Astrocyte (in vitro differentiated cells and primary cell): ENCODE data around the gene TMEM233. TPM values are rescaled to one million over a fixed set of nuclear protein-coding genes. Genes with fewer than 3 reads are reported as not detected.

Experiments used
- DNase-seq: peaks from one replicate; pipeline ENCODE4 v3.0.0-alpha.2; 2010; ENCODE audit warnings: low read depth
- FAIRE-seq: peaks from 2 replicates; lab custom pipeline; 2011; peaks lifted over from hg19 to GRCh38; lab: Jason Lieb, UNC
- H2AFZ ChIP-seq: 2 replicates; pipeline ENCODE4 v1.6.0; 2012; ENCODE audit warnings: low read depth, low read length, inconsistent platforms
- H3K27ac ChIP-seq: 2 replicates; pipeline ENCODE4 v1.5.1; 2011; ENCODE audit warnings: low read depth, low read length, inconsistent platforms
- H3K27me3 ChIP-seq: 2 replicates; pipeline ENCODE4 v1.6.0; 2011; ENCODE audit warnings: low read length, inconsistent platforms; ENCODE audit not compliant: insufficient read depth
- H3K36me3 ChIP-seq: 2 replicates; pipeline ENCODE4 v1.5.1; 2011; ENCODE audit warnings: low read length, inconsistent platforms; ENCODE audit not compliant: insufficient read depth
- H3K4me1 ChIP-seq: 2 replicates; pipeline ENCODE4 v1.5.1; 2011; ENCODE audit warnings: low read length, inconsistent platforms; ENCODE audit not compliant: insufficient read depth
- H3K4me2 ChIP-seq: 2 replicates; pipeline ENCODE4 v1.6.0; 2012; ENCODE audit warnings: low read length, inconsistent platforms
- H3K4me3 ChIP-seq: 2 replicates; pipeline ENCODE4 v1.5.1; 2011; ENCODE audit warnings: low read depth, mild to moderate bottlenecking, low read length, inconsistent platforms; ENCODE audit not compliant: insufficient read depth
- H3K79me2 ChIP-seq: 2 replicates; pipeline ENCODE4 v1.6.0; 2012; ENCODE audit warnings: mild to moderate bottlenecking, low read length, inconsistent platforms; ENCODE audit not compliant: insufficient read depth
- H3K9ac ChIP-seq: 2 replicates; pipeline ENCODE4 v1.6.0; 2012; ENCODE audit warnings: mild to moderate bottlenecking, low read length, inconsistent platforms
- H3K9me3 ChIP-seq: 2 replicates; pipeline ENCODE4 v1.5.1; 2012; ENCODE audit warnings: low read depth, mild to moderate bottlenecking, low read length, inconsistent platforms; ENCODE audit not compliant: insufficient read depth
- H4K20me1 ChIP-seq: 2 replicates; pipeline ENCODE4 v1.6.0; 2012; ENCODE audit warnings: low read length, inconsistent platforms; ENCODE audit not compliant: insufficient read depth
- H3K27ac Mint-ChIP-seq: one replicate; pipeline ENCODE4 v1.8.0; 2021; ENCODE audit warnings: mild to moderate bottlenecking, mixed read lengths; ENCODE audit not compliant: unreplicated experiment
- H3K27me3 Mint-ChIP-seq: one replicate; pipeline ENCODE4 v1.8.0; 2021; ENCODE audit warnings: low read depth, mixed read lengths; ENCODE audit not compliant: unreplicated experiment
- H3K36me3 Mint-ChIP-seq: one replicate; pipeline ENCODE4 v1.8.0; 2021; ENCODE audit warnings: low read depth, mixed read lengths; ENCODE audit not compliant: unreplicated experiment
- H3K4me1 Mint-ChIP-seq: one replicate; pipeline ENCODE4 v1.8.0; 2021; ENCODE audit warnings: low read depth, mixed read lengths; ENCODE audit not compliant: unreplicated experiment
- H3K4me3 Mint-ChIP-seq: one replicate; pipeline ENCODE4 v1.8.0; 2021; ENCODE audit warnings: mild to moderate bottlenecking, moderate library complexity, mixed read lengths; ENCODE audit not compliant: unreplicated experiment
- H3K9me3 Mint-ChIP-seq: one replicate; pipeline ENCODE4 v1.8.0; 2021; ENCODE audit warnings: mild to moderate bottlenecking, mixed read lengths; ENCODE audit not compliant: unreplicated experiment
- CTCF ChIP-seq: IDR thresholded peaks from 2 replicates; pipeline ENCODE4 v1.5.1; 2011; ENCODE audit warnings: low read depth, mild to moderate bottlenecking, inconsistent platforms, low read length, moderate library complexity; ENCODE audit not compliant: insufficient read depth
- EZH2 ChIP-seq: IDR thresholded peaks from 2 replicates; pipeline ENCODE4 v1.6.1; 2012; ENCODE audit warnings: mild to moderate bottlenecking, low read length, inconsistent platforms; ENCODE audit not compliant: insufficient read depth
- total RNA-seq: library from RNA; stranded (reverse); gene quantifications from 2 replicates; pipeline ENCODE4 v1.2.1, GENCODE V29; 2021

Gene TMEM233
- total RNA-seq, 1 donor from 2014 or later, result not detected

GRCh38 chr12:119546340-119546739, 47.2 kb upstream of the TMEM233 start:
- H3K4me3 ChIP-seq, result no peak overlapping the region
- peaks cover 47% of the 10 kb centered on the region for H3K27me3 Mint-ChIP-seq
- no peaks in the 10 kb centered on the region for H3K4me1 ChIP-seq
- no peaks in the 10 kb centered on the region for H4K20me1 ChIP-seq
- no peaks in the 10 kb centered on the region for H3K36me3 ChIP-seq
- H3K79me2 ChIP-seq, result no peaks in the 10 kb centered on the region
- DNase-seq (no peak), FAIRE-seq (no peak)
- H3K9me3 ChIP-seq, result no peaks in the 10 kb centered on the region
- no peaks in the 10 kb centered on the region for H3K36me3 Mint-ChIP-seq
- TF ChIP-seq CTCF (no peak), EZH2 (no peak)
- H2AFZ ChIP-seq, result no peak overlapping the region
- H3K9ac ChIP-seq, result no peak overlapping the region
- H3K4me1 Mint-ChIP-seq, result no peaks in the 10 kb centered on the region
- no peaks in the 10 kb centered on the region for H3K27me3 ChIP-seq
- H3K9me3 Mint-ChIP-seq, result no peaks in the 10 kb centered on the region
- H3K4me3 Mint-ChIP-seq, result no peak overlapping the region
- H3K4me2 ChIP-seq, result no peak overlapping the region
- no peak overlapping the region for H3K27ac ChIP-seq
- H3K27ac Mint-ChIP-seq, result no peak overlapping the region

GRCh38 chr12:119547001-119547400, 46.6 kb upstream of the TMEM233 start:
- no peak overlapping the region for H3K4me3 ChIP-seq
- H3K9ac ChIP-seq, result no peak overlapping the region
- no peak for DNase-seq
- FAIRE-seq, result no peak
- no peaks in the 10 kb centered on the region for H3K36me3 ChIP-seq
- Mint-ChIP-seq H3K9me3 (no peaks in the 10 kb centered on the region), H3K27ac (no peak overlapping the region), H3K4me1 (no peaks in the 10 kb centered on the region), H3K4me3 (no peak overlapping the region), H3K27me3 (peaks cover 54% of the 10 kb centered on the region), H3K36me3 (no peaks in the 10 kb centered on the region)
- no peak overlapping the region for H3K4me2 ChIP-seq
- TF ChIP-seq EZH2, result no peak
- no peak for TF ChIP-seq CTCF
- H3K4me1 ChIP-seq, result no peaks in the 10 kb centered on the region
- H3K27ac ChIP-seq, result no peak overlapping the region
- no peaks in the 10 kb centered on the region for H3K27me3 ChIP-seq
- no peaks in the 10 kb centered on the region for H3K79me2 ChIP-seq
- no peaks in the 10 kb centered on the region for H4K20me1 ChIP-seq
- H2AFZ ChIP-seq, result no peak overlapping the region
- no peaks in the 10 kb centered on the region for H3K9me3 ChIP-seq

GRCh38 chr12:119556854-119557253, 36.7 kb upstream of the TMEM233 start:
- Mint-ChIP-seq H3K4me1 (no peaks in the 10 kb centered on the region), H3K27ac (no peak overlapping the region), H3K9me3 (peaks cover 4% of the 10 kb centered on the region), H3K27me3 (peaks cover 17% of the 10 kb centered on the region), H3K36me3 (no peaks in the 10 kb centered on the region), H3K4me3 (no peak overlapping the region)
- H3K4me3 ChIP-seq, result no peak overlapping the region
- H3K9me3 ChIP-seq, result no peaks in the 10 kb centered on the region
- no peaks in the 10 kb centered on the region for H3K27me3 ChIP-seq
- no peaks in the 10 kb centered on the region for H3K79me2 ChIP-seq
- H3K36me3 ChIP-seq, result no peaks in the 10 kb centered on the region
- H4K20me1 ChIP-seq, result no peaks in the 10 kb centered on the region
- H3K9ac ChIP-seq, result no peak overlapping the region
- no peak for DNase-seq
- FAIRE-seq, result no peak
- H3K27ac ChIP-seq, result no peak overlapping the region
- no peaks in the 10 kb centered on the region for H3K4me1 ChIP-seq
- TF ChIP-seq EZH2 (no peak), CTCF (no peak)
- H2AFZ ChIP-seq, result no peak overlapping the region
- no peak overlapping the region for H3K4me2 ChIP-seq
